Right renal cortex interstitium (tissue), 3 donors: Measurements from ENCODE around the gene SLC16A3. TPM values are rescaled to one million over a fixed set of nuclear protein-coding genes. Genes with fewer than 3 reads are reported as not detected.
"Not testable (repeated sequence)": the region's sequence is repeated elsewhere in the genome, so short reads cannot be mapped to it uniquely, and the experiment has no call there.

Experiments used
- DNase-seq, 3 donors: peaks; one replicate each; pipeline ENCODE4 v3.0.0-alpha.2; 2013; ENCODE audit warnings: low read depth in 3 of 3, low spot score in 2 of 3
- polyA plus RNA-seq, 3 donors: library from polyadenylated mRNA; unstranded; fragments of 120-200 nt; gene quantifications; one replicate each; pipeline ENCODE4 v1.2.1, GENCODE V29; 2013; ENCODE audit not compliant: insufficient read length in 3 of 3

The SLC16A3 gene
- polyA plus RNA-seq, 3 donors = 6.2 to 7.3 (median 6.3) TPM

DNA sequence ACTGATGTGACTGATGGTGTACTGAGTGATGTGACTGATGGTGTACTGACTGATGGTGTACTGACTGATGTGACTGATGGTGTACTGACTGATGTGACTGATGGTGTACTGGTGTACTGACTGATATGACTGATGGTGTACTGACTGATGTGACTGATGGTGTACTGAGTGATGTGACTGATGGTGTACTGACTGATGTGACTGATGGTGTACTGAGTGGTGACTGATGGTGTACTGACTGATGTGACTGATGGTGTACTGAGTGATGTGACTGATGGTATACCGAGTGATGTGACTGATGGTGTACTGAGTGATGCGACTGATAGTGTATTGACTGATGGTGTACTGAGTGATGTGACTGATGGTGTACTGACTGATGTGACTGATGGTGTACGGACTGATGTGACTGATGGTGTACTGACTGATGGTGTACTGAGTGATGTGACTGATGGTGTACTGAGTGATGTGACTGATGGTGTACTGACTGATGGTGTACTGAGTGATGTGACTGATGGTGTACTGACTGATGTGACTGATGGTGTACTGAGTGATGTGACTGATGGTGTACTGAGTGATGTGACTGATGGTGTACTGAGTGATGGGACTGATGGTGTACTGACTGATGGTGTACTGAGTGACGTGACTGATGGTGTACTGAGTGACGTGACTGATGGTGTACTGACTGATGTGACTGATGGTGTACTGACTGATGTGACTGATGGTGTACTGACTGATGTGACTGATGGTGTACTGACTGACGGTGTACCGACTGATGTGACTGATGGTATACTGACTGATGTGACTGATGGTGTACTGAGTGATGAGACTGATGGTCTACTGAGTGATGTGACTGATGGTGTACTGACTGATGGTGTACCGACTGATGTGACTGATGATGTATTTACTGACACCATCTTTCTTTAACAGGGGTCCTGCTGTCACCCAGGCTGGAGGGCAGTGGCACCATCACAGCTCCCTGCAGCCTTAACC, 31.4 kb downstream of the SLC16A3 start:
- not testable (repeated sequence) for DNase-seq

DNA sequence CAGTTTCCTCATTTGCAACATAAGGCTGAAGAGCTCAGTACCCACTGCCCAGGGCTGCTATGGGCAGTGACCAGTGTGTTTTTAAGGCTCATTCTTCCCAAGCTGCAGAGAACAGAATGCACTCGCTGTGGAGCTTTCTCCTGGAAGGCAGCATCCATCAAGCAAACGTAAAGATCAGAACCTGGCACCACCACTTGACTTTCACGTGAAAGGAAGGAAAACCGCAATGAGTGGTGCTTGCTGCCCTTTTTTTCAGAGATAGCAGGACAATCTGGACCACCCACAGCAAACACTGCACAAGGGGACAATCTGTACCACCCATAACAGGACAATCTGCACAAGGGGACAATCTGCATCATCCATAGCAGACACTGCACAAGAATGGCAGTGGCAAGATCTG, 33.5 kb downstream of the SLC16A3 start:
- no peak for DNase-seq

DNA sequence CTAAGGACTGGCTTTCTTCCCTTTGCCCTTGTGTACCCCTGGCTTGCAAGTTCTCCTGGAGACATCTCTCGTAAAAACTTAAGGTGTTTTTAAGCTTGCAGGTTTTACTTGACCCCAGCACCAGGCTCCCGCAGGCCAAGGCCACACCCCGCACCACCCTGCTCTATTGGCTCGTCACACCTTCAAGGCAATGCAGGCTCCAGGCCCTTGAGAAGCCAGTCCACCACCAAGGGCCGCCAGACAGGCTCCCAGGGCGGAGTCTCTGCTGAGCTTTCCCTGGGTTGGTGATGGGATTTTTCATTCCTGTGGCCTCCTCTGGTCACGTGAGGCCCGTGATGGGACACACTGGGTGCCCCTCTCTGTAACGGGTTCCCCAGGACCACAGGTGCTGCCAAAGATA, 34.8 kb downstream of the SLC16A3 start:
- DNase-seq = no peak

GRCh38 chr17:82266142-82266541, 37.3 kb downstream of the SLC16A3 start:
- no peak for DNase-seq

- DNase-seq = no peak
Measured at GRCh38 chr17:82267575-82268379, 38.9 kb downstream of the SLC16A3 start.

DNA sequence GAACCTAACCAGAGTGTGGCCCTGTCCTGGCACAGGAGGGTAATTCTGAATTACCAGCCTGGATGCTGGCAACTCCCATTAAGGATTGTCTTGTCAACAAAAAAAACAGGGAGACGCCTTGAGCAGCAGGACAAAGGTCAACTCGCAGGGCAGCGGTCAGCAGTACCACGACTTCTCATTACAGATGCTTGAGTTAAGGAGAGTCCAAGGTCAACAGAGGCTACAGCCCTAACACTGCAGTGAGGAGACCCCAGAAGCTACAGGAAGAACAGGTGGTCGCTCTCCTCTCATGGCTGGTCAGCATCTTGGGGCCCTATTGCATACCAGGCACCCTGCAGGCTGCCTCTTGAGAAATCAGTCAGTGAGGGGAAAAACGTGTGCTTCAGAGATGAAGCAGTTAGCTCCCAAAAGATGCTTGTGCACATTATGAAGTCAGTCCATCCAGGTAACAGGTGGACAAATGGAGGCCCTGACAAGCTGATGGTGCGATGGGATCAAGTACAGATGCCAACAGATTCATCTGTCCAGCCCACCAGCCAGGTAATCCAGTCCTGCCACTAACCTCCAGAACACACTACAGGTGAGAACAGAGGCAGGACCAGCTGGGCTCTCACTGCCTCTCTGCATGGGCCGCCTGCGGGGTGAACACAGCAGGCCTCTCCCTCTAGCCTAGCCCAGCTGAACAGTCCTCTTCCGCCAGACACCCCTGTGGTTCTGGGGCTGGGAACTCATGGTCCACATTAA, 40.5 kb downstream of the SLC16A3 start:
- no peak for DNase-seq

- no peak for DNase-seq
Measured at GRCh38 chr17:82269882-82270500, 41.1 kb downstream of the SLC16A3 start.

GRCh38 chr17:82270651-82271050, 41.8 kb downstream of the SLC16A3 start:
- DNase-seq = no peak

DNA sequence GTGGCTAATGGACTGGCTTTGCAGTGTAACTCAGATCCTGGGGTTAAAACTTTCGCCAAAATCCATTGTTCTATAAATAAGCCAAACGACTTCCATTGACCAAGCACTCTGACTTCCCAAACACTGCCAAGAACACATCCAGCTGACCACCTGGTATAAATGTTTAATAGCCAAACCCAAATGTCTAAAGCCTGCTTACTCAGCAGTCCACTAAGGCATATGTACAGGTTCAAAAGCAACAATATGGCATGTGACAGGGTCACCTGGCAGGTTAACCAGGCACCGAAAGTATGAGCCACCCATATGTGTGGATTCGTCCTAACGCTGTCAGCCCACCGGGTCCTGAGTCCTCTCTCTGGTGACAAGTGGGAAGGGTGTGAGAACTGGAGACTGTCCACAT, 42.6 kb downstream of the SLC16A3 start:
- DNase-seq = no peak

DNA sequence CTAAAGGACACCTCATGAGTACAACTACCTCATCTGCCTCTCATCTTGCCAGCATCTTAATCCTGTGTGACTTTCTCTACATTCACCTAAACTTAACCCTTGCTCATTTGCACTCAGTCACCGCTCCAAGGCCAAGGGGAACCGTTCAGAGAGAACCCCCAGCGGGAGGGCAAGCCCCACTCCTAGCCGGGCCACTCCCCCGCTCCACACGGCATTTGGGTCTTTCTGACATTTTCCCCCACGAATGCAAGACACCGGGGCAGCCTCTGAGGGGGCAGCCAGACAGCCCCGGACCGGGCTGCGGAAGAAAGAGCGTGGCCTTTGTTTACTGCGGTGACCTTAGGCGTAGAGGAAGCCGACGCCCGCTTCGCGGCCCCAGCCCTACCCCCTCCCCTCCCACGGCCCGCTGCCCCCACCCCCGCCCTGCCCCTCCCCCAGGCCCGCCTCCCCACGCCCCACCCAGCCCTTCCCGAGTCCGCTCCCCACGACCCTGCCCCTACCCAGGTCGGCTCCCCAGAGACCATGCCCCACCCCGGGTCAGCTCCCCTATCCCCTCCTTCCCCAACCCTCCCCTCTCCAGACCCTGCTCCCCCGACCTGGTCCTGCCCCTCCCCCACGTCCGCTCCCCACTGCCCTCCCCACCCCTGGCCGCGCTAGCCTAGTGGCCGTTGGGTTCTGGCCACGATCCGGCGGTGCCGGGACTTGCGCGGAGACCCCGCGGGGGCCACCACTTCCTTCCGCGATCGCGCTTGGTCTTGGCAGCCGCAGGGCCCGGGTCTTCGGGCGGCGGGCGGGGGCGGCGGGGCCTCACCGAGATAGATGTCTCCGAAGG, 43.9 kb downstream of the SLC16A3 start:
- DNase-seq = no peak

GRCh38 chr17:82273327-82274133, 44.7 kb downstream of the SLC16A3 start, which contains the start of gene CSNK1D:
CSNK1D (minus strand) TSS chr17:82273700; CDS start chr17:82273381, 319 bp downstream.
- DNase-seq = peak; percentile 78 to 87 (median 87)

DNA sequence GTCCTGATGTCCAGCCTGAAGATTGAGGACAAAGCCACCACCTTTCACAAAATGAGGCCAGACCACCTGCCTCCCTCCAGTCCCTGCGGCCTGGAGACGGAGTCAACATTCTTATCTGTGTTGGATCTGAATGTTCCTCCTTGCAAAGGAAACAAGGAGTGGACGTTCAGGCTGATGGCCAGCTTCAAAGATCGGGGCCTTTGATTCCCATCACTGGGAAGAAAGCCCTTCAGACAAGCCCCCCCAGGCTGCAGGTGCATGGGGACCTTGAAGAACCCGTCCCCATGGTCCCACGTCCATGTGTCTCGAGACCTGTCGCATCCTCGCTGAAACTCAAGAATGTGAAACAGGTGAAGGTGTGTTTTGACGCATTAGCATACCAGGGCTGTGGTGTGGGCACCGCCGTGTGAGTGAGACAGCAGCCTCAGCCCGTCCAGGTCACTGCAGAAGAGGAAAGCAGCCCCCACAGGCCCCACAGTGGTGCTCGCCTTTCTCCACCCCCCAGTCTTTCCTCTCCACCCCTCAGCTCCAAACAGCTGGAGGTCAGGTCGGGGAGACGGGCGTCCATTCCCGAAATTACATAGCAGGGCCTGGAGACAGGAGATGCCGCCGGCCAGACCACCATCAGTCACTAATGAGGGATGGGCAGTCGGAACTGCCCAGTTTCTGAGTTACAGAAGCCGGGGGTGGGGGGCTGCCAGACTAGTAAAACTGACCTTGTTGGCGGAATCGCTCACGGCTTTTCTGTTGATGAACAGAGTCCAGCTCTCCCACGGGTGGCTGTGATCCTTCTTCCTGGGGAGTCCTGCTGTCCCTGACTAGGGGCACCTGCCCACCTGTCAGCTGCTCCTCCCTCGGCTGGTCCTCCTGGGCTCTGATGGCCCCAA, 45.5 kb downstream of the SLC16A3 start:
- no peak for DNase-seq

- no peak for DNase-seq
Measured at GRCh38 chr17:82275326-82275725, 46.5 kb downstream of the SLC16A3 start.

GRCh38 chr17:82276938-82277337, 48.1 kb downstream of the SLC16A3 start:
- no peak for DNase-seq

GRCh38 chr17:82277851-82278250, 49.0 kb downstream of the SLC16A3 start:
- DNase-seq = no peak

GRCh38 chr17:82278308-82278707, 49.5 kb downstream of the SLC16A3 start:
- no peak for DNase-seq

- DNase-seq = no peak
Measured at GRCh38 chr17:82278786-82279391, 50.0 kb downstream of the SLC16A3 start.
